C4-2B (cell line): ENCODE results near the gene MESP2.

Experiments
- CTCF ChIP-seq: fragments of 450-650 bp; conservative IDR thresholded peaks from 2 replicates; pipeline ENCODE4 v1.5.1; 2017; ENCODE audit warnings: mild to moderate bottlenecking
- ZFX ChIP-seq: fragments of 450-650 bp; IDR thresholded peaks from 2 replicates; pipeline ENCODE4 v1.6.1; 2017

GRCh38 chr15:89813381-89814111, 37.4 kb downstream of the MESP2 start:
- TF ChIP-seq CTCF = no peak
- TF ChIP-seq ZFX = no peak
